Trophoblast cell (in vitro differentiated cells and primary cell): Measurements from ENCODE around the gene NCOA3.

ENCODE experiments used
- DNase-seq, 2 donors: peaks; one replicate each; pipeline ENCODE4 v3.0.0-alpha.2; 2016
- H2AFZ ChIP-seq: 2 replicates; pipeline ENCODE4 v1.6.1; 2013; ENCODE audit warnings: low read length, moderate library complexity, mild to moderate bottlenecking; ENCODE audit not compliant: insufficient read depth, poor library complexity
- H2AK5ac ChIP-seq: 2 replicates; pipeline ENCODE4 v1.6.1; 2013; ENCODE audit warnings: mild to moderate bottlenecking, low read length
- H2BK120ac ChIP-seq: 2 replicates; pipeline ENCODE4 v1.6.1; 2013; ENCODE audit warnings: low read length, mild to moderate bottlenecking, moderate library complexity; ENCODE audit not compliant: insufficient read depth, poor library complexity
- H2BK12ac ChIP-seq: 2 replicates; pipeline ENCODE4 v1.6.1; 2013; ENCODE audit warnings: mild to moderate bottlenecking, low read length, moderate library complexity
- H2BK5ac ChIP-seq: 2 replicates; pipeline ENCODE4 v1.6.1; 2013; ENCODE audit warnings: low read length, low read depth, moderate library complexity, mild to moderate bottlenecking; ENCODE audit not compliant: poor library complexity
- H3K14ac ChIP-seq: 2 replicates; pipeline ENCODE4 v1.6.1; 2013; ENCODE audit warnings: mild to moderate bottlenecking, low read length
- H3K18ac ChIP-seq: 2 replicates; pipeline ENCODE4 v1.6.1; 2013; ENCODE audit warnings: mild to moderate bottlenecking, low read length
- H3K23ac ChIP-seq: 2 replicates; pipeline ENCODE4 v1.6.1; 2013; ENCODE audit warnings: low read length
- H3K27ac ChIP-seq: 2 replicates; pipeline ENCODE4 v1.5.1; 2013; ENCODE audit warnings: low read depth, mild to moderate bottlenecking, inconsistent platforms, low read length, moderate library complexity
- H3K27me3 ChIP-seq: 2 replicates; pipeline ENCODE4 v1.6.1; 2013; ENCODE audit warnings: inconsistent platforms, mild to moderate bottlenecking, low read length, moderate library complexity; ENCODE audit not compliant: insufficient read depth
- H3K36me3 ChIP-seq, 2 experiments: 1 replicate in 1 of 2; 2 replicates in 1 of 2; pipeline ENCODE4 v1.6.1; 2013; ENCODE audit warnings: low read length in 2 of 2, mild to moderate bottlenecking in 2 of 2, moderate library complexity in 1 of 2; ENCODE audit not compliant: insufficient read depth in 2 of 2, control insufficient read depth in 1 of 2
- H3K4ac ChIP-seq: 2 replicates; pipeline ENCODE4 v1.6.1; 2013; ENCODE audit warnings: low read depth, mild to moderate bottlenecking, low read length, moderate library complexity
- H3K4me1 ChIP-seq, 2 experiments: 1 replicate in 1 of 2; 2 replicates in 1 of 2; pipeline ENCODE4 v1.6.1; 2013; ENCODE audit warnings: low read length in 2 of 2, mild to moderate bottlenecking in 2 of 2, moderate library complexity in 1 of 2; ENCODE audit not compliant: insufficient read depth in 2 of 2, control insufficient read depth in 1 of 2
- H3K4me2 ChIP-seq: 2 replicates; pipeline ENCODE4 v1.6.1; 2013; ENCODE audit warnings: inconsistent platforms, mild to moderate bottlenecking, low read length, moderate library complexity
- H3K4me3 ChIP-seq: 2 replicates; pipeline ENCODE4 v1.5.1; 2013; ENCODE audit warnings: mild to moderate bottlenecking, low read depth, low read length, inconsistent platforms
- H3K79me1 ChIP-seq: one replicate; pipeline ENCODE4 v1.6.1; 2013; ENCODE audit warnings: low read length
- H3K79me2 ChIP-seq: 2 replicates; pipeline ENCODE4 v1.6.1; 2013; ENCODE audit warnings: low read length, mild to moderate bottlenecking; ENCODE audit not compliant: control insufficient read depth, insufficient read depth, poor library complexity
- H3K9ac ChIP-seq: 2 replicates; pipeline ENCODE4 v1.6.1; 2013; ENCODE audit warnings: mild to moderate bottlenecking, low read length
- H3K9me3 ChIP-seq: 2 replicates; pipeline ENCODE4 v1.6.1; 2013; ENCODE audit warnings: low read depth, mild to moderate bottlenecking, control low read depth, inconsistent platforms, low read length; ENCODE audit not compliant: insufficient read depth
- H4K12ac ChIP-seq: 2 replicates; pipeline ENCODE4 v1.6.1; 2013; ENCODE audit warnings: low read depth, mild to moderate bottlenecking, low read length, moderate library complexity
- H4K8ac ChIP-seq: 2 replicates; pipeline ENCODE4 v1.6.1; 2013; ENCODE audit warnings: low read depth, mild to moderate bottlenecking, low read length, moderate library complexity
- H4K91ac ChIP-seq: one replicate; pipeline ENCODE4 v1.6.1; 2013; ENCODE audit warnings: low read depth, mild to moderate bottlenecking, low read length, moderate library complexity
- WGBS: extraction: QIAGEN DNeasy Blood & Tissue Kit; methylation state at CpG from one replicate; pipeline ENCODE4 v1.1.7; 2013; ENCODE audit warnings: missing lambda C conversion rate; ENCODE audit not compliant: insufficient read length, insufficient coverage; ENCODE audit errors: extremely low coverage; 5-methylcytosine and 5-hydroxymethylcytosine counted together

NCOA3 gene

GRCh38 chr20:47546184-47547033, 44.7 kb downstream of the NCOA3 start:
- Histone ChIP-seq H3K4me3 (no peak overlapping the region), H3K18ac (no peak overlapping the region), H3K79me2 (peaks cover 1% of the 10 kb centered on the region), H3K36me3 (peaks cover 0 to 3% of the 10 kb centered on the region in 2 experiments), H4K91ac (no peak overlapping the region), H4K12ac (no peak overlapping the region), H2BK120ac (no peak overlapping the region), H4K8ac (no peak overlapping the region), H2BK12ac (peak overlapping the region; percentile 18), H3K9me3 (no peaks in the 10 kb centered on the region), H3K79me1 (no peaks in the 10 kb centered on the region), H3K4me2 (no peak overlapping the region), H3K27me3 (no peaks in the 10 kb centered on the region), H3K27ac (no peak overlapping the region), H3K9ac (no peak overlapping the region), H2AFZ (no peak overlapping the region), H3K23ac (no peak overlapping the region), H2BK5ac (no peak overlapping the region), H3K14ac (no peak overlapping the region), H3K4me1 (peaks cover 3 to 7% of the 10 kb centered on the region in 2 experiments), H3K4ac (peak overlapping the region; percentile 81), H2AK5ac (no peak overlapping the region)
- no CpG with 5 or more reads among the region's 13 CpGs for WGBS
- peak; percentile 50 to 93 for DNase-seq

- H3K27me3 ChIP-seq: no peaks in the 10 kb centered on the region
- H4K91ac ChIP-seq: no peak overlapping the region
- no peak overlapping the region for H3K4me2 ChIP-seq
- no peak overlapping the region for H2BK12ac ChIP-seq
- H3K14ac ChIP-seq: no peak overlapping the region
- H2AFZ ChIP-seq: no peak overlapping the region
- no peak overlapping the region for H3K4ac ChIP-seq
- no peak overlapping the region for H3K18ac ChIP-seq
- H3K9ac ChIP-seq: no peak overlapping the region
- no peak overlapping the region for H2BK120ac ChIP-seq
- H3K27ac ChIP-seq: no peak overlapping the region
- peaks cover 3 to 7% of the 10 kb centered on the region in 2 experiments for H3K4me1 ChIP-seq
- H2AK5ac ChIP-seq: no peak overlapping the region
- no peak overlapping the region for H3K4me3 ChIP-seq
- H3K36me3 ChIP-seq: peaks cover 0 to 3% of the 10 kb centered on the region in 2 experiments
- H3K79me2 ChIP-seq: peaks cover 1% of the 10 kb centered on the region
- H4K8ac ChIP-seq: no peak overlapping the region
- no peak overlapping the region for H2BK5ac ChIP-seq
- DNase-seq: peak in 1 of 2 donors; percentile 52
- no peak overlapping the region for H4K12ac ChIP-seq
- no peaks in the 10 kb centered on the region for H3K9me3 ChIP-seq
- no peaks in the 10 kb centered on the region for H3K79me1 ChIP-seq
- WGBS: no CpG with 5 or more reads among the region's 5 CpGs
- no peak overlapping the region for H3K23ac ChIP-seq
These were observed 45.3 kb downstream of the NCOA3 start for GRCh38 chr20:47547034-47547387.

GRCh38 chr20:47549671-47550070, 48.0 kb downstream of the NCOA3 start:
- Histone ChIP-seq H2BK12ac (no peak overlapping the region), H3K4ac (no peak overlapping the region), H3K36me3 (peaks cover 0 to 5% of the 10 kb centered on the region in 2 experiments), H3K27ac (no peak overlapping the region), H2AK5ac (no peak overlapping the region), H4K8ac (peak overlapping the region; percentile 47), H3K79me1 (no peaks in the 10 kb centered on the region), H3K27me3 (no peaks in the 10 kb centered on the region), H2BK120ac (no peak overlapping the region), H4K91ac (no peak overlapping the region), H3K4me1 (peaks cover 3 to 7% of the 10 kb centered on the region in 2 experiments), H3K4me3 (no peak overlapping the region), H3K23ac (no peak overlapping the region), H3K14ac (no peak overlapping the region), H3K9me3 (no peaks in the 10 kb centered on the region), H2BK5ac (no peak overlapping the region), H4K12ac (no peak overlapping the region), H3K18ac (no peak overlapping the region), H3K79me2 (peaks cover 4% of the 10 kb centered on the region), H3K9ac (no peak overlapping the region), H2AFZ (no peak overlapping the region), H3K4me2 (no peak overlapping the region)
- WGBS: no CpG with 5 or more reads among the region's 3 CpGs
- DNase-seq: peak; percentile 64 to 79

DNA sequence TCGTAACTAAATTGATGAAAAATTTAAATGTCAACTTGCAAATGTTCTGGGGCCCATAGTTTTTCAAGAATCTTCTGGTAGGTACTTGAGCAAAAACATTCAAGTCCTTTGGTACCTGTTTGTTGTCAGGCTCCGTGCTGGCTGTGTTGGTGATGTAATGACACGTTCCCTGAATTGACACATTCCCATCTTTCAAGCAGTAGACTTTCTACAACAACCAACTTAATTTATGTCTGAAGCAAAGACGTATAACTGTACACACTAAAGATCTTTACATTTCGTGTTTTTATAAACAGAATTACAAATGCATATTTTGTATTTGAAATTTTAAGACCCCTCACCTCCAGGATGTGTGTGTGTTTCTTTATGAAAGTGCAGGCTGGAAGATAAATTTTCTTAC, 49.5 kb downstream of the NCOA3 start:
- H2AK5ac ChIP-seq: no peak overlapping the region
- H2BK5ac ChIP-seq: no peak overlapping the region
- H3K4me1 ChIP-seq: peaks cover 0 to 4% of the 10 kb centered on the region in 2 experiments
- no peak overlapping the region for H4K8ac ChIP-seq
- no peak overlapping the region for H3K14ac ChIP-seq
- no CpG with 5 or more reads among the region's 5 CpGs for WGBS
- H3K36me3 ChIP-seq: peaks cover 0 to 7% of the 10 kb centered on the region in 2 experiments
- no peak overlapping the region for H4K12ac ChIP-seq
- H3K9me3 ChIP-seq: no peaks in the 10 kb centered on the region
- no peak overlapping the region for H2AFZ ChIP-seq
- no peak for DNase-seq
- H3K27ac ChIP-seq: no peak overlapping the region
- no peak overlapping the region for H3K4me3 ChIP-seq
- peaks cover 4% of the 10 kb centered on the region for H3K79me2 ChIP-seq
- no peak overlapping the region for H3K4ac ChIP-seq
- H3K9ac ChIP-seq: no peak overlapping the region
- H2BK120ac ChIP-seq: no peak overlapping the region
- no peak overlapping the region for H3K4me2 ChIP-seq
- H2BK12ac ChIP-seq: no peak overlapping the region
- H3K18ac ChIP-seq: no peak overlapping the region
- H3K27me3 ChIP-seq: no peaks in the 10 kb centered on the region
- no peak overlapping the region for H4K91ac ChIP-seq
- no peaks in the 10 kb centered on the region for H3K79me1 ChIP-seq
- no peak overlapping the region for H3K23ac ChIP-seq
